Osteoblast (primary cell): Measurements from ENCODE around the gene CALN1. TPM values are rescaled to one million over a fixed set of nuclear protein-coding genes. Genes with fewer than 3 reads are reported as not detected.
A peak's percentile ranks its signal among the peaks of the same experiment; 100 is the strongest.

Experiments used
- DNase-seq: peaks from one replicate; pipeline ENCODE4 v3.0.0; 2011; ENCODE audit warnings: low spot score, mixed read lengths; ENCODE audit not compliant: insufficient read length; ENCODE audit errors: missing footprints
- H2AFZ ChIP-seq: 2 replicates; pipeline ENCODE4 v1.6.0; 2011; ENCODE audit warnings: mild to moderate bottlenecking, low read length
- H3K27ac ChIP-seq: 2 replicates; pipeline ENCODE4 v1.5.1; 2011; ENCODE audit warnings: mild to moderate bottlenecking, low read depth, low read length, moderate library complexity
- H3K27me3 ChIP-seq: 2 replicates; pipeline ENCODE4 v1.6.0; 2012; ENCODE audit warnings: mild to moderate bottlenecking, control low read depth, inconsistent platforms, low read length, moderate library complexity; ENCODE audit not compliant: insufficient read depth
- H3K36me3 ChIP-seq: 2 replicates; pipeline ENCODE4 v1.5.1; 2011; ENCODE audit warnings: mild to moderate bottlenecking, low read length, control low read depth, moderate library complexity; ENCODE audit not compliant: insufficient read depth
- H3K4me1 ChIP-seq: 2 replicates; pipeline ENCODE4 v1.5.1; 2011; ENCODE audit warnings: mild to moderate bottlenecking, low read length, control low read depth, moderate library complexity; ENCODE audit not compliant: insufficient read depth
- H3K4me2 ChIP-seq: 2 replicates; pipeline ENCODE4 v1.6.0; 2011; ENCODE audit warnings: mild to moderate bottlenecking, low read length; ENCODE audit not compliant: insufficient read depth
- H3K4me3 ChIP-seq: fragments of 200-600 bp; sonication (generic); 3 replicates; pipeline ENCODE4 v1.5.1; 2012; ENCODE audit warnings: mild to moderate bottlenecking, low read length, inconsistent platforms; ENCODE audit not compliant: insufficient read depth
- H3K79me2 ChIP-seq: 2 replicates; pipeline ENCODE4 v1.6.0; 2012; ENCODE audit warnings: mild to moderate bottlenecking, low read length, control low read depth, inconsistent platforms; ENCODE audit not compliant: insufficient read depth
- H3K9me3 ChIP-seq: 2 replicates; pipeline ENCODE4 v1.5.1; 2011; ENCODE audit warnings: low read depth, low read length, control low read depth
- H4K20me1 ChIP-seq: 2 replicates; pipeline ENCODE4 v1.6.0; 2012; ENCODE audit warnings: mild to moderate bottlenecking, low read length, control low read depth; ENCODE audit not compliant: insufficient read depth
- total RNA-seq: library from RNA; depleted of rRNA; stranded (reverse); fragments of >200 nt; gene quantifications from 2 replicates; pipeline ENCODE4 v1.2.3, GENCODE V29; 2012
- TF ChIP-seq, protein P1 (sequence below): IDR thresholded peaks from 2 replicates; pipeline ENCODE4 v1.5.1; 2011; ENCODE audit warnings: mild to moderate bottlenecking, low read depth, low read length, moderate library complexity; ENCODE audit errors: extremely low read depth

Gene CALN1
- total RNA-seq, 1 donor = not detected

DNA sequence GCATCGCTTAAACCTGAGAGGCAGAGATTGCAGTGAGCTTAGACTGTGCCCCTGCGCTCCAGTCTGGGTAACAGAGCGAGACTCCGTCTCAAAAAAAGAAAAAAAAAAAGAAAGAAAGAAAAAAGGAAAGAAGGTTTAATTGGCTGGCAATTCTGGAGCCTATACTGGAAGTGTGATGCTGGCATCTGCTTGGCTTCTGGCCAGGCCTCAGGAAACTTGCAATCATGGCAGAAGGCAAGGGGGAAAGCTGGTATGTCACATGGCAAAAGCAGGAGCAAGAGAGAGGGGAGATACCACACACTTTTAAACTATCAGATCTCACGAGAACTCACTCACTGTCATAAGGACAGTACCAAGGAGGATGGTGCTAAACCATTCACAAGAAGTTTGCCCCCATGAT, 190.0 kb downstream of the CALN1 start:
- Histone ChIP-seq H2AFZ (no peak overlapping the region), H3K27ac (no peak overlapping the region), H4K20me1 (no peaks in the 10 kb centered on the region), H3K9me3 (peaks cover 1% of the 10 kb centered on the region), H3K27me3 (no peaks in the 10 kb centered on the region), H3K4me3 (no peak overlapping the region), H3K4me2 (no peak overlapping the region), H3K4me1 (no peaks in the 10 kb centered on the region), H3K36me3 (no peaks in the 10 kb centered on the region), H3K79me2 (no peaks in the 10 kb centered on the region)
- DNase-seq = no peak
- TF ChIP-seq, protein P1, sequence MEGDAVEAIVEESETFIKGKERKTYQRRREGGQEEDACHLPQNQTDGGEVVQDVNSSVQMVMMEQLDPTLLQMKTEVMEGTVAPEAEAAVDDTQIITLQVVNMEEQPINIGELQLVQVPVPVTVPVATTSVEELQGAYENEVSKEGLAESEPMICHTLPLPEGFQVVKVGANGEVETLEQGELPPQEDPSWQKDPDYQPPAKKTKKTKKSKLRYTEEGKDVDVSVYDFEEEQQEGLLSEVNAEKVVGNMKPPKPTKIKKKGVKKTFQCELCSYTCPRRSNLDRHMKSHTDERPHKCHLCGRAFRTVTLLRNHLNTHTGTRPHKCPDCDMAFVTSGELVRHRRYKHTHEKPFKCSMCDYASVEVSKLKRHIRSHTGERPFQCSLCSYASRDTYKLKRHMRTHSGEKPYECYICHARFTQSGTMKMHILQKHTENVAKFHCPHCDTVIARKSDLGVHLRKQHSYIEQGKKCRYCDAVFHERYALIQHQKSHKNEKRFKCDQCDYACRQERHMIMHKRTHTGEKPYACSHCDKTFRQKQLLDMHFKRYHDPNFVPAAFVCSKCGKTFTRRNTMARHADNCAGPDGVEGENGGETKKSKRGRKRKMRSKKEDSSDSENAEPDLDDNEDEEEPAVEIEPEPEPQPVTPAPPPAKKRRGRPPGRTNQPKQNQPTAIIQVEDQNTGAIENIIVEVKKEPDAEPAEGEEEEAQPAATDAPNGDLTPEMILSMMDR = no peak

DNA sequence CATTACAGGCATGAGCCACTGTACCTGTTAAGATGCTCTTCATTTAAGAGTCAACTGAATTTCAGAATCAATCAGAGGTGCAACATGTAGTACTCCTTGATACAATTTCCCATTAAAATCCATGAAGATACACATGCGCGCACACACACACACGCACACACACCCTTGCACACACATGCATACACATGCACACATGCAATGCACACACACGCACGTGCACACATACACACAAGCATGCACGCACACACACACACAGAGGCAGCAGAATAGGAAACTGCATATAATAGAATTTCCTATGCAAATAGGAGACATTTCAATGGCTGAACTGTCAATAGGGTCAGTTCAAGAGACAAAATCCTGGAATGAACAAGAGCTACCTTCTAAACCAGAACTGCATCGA, 192.6 kb downstream of the CALN1 start:
- Histone ChIP-seq H3K4me1 (no peaks in the 10 kb centered on the region), H4K20me1 (no peaks in the 10 kb centered on the region), H3K4me2 (no peak overlapping the region), H3K79me2 (no peaks in the 10 kb centered on the region), H3K36me3 (no peaks in the 10 kb centered on the region), H2AFZ (no peak overlapping the region), H3K27me3 (no peaks in the 10 kb centered on the region), H3K9me3 (peaks cover 2% of the 10 kb centered on the region), H3K27ac (no peak overlapping the region), H3K4me3 (no peak overlapping the region)
- TF ChIP-seq, protein P1 = no peak
- DNase-seq = no peak

DNA sequence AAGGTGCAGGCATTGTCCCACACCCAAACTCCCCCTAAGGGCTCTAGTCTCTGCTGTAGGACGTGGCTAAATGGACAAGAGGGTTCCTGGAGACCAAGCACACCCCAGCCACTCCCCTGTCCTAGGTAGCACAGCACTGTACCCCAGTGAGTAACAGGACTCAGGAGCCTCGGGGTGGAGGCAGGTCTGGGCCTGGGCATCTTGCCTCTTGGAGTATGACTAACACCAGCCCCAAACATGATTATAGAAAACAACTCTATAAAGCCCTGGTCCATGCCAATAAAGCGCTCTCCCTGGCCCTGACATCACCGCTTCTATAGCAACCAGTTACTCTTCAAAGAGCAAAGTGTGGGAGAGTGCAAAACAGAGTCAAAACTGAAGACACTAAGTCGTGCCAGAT, 195.0 kb downstream of the CALN1 start:
- no peak overlapping the region for H3K4me2 ChIP-seq
- no peak for DNase-seq
- H3K79me2 ChIP-seq = no peaks in the 10 kb centered on the region
- H3K36me3 ChIP-seq = no peaks in the 10 kb centered on the region
- H3K27me3 ChIP-seq = no peaks in the 10 kb centered on the region
- H2AFZ ChIP-seq = no peak overlapping the region
- TF ChIP-seq, protein P1 = no peak
- no peak overlapping the region for H3K4me3 ChIP-seq
- H4K20me1 ChIP-seq = no peaks in the 10 kb centered on the region
- H3K4me1 ChIP-seq = no peaks in the 10 kb centered on the region
- peaks cover 4% of the 10 kb centered on the region for H3K9me3 ChIP-seq
- no peak overlapping the region for H3K27ac ChIP-seq

GRCh38 chr7:72213769-72214168, 198.4 kb downstream of the CALN1 start:
- H4K20me1 ChIP-seq = no peaks in the 10 kb centered on the region
- DNase-seq = peak; percentile 36
- H2AFZ ChIP-seq = no peak overlapping the region
- H3K9me3 ChIP-seq = peaks cover 4% of the 10 kb centered on the region
- H3K4me2 ChIP-seq = no peak overlapping the region
- TF ChIP-seq, protein P1 = no peak
- H3K4me1 ChIP-seq = no peaks in the 10 kb centered on the region
- H3K27ac ChIP-seq = no peak overlapping the region
- H3K36me3 ChIP-seq = no peaks in the 10 kb centered on the region
- H3K4me3 ChIP-seq = no peak overlapping the region
- H3K79me2 ChIP-seq = no peaks in the 10 kb centered on the region
- H3K27me3 ChIP-seq = no peaks in the 10 kb centered on the region
